ENCODE results near the gene DND1. TPM values are rescaled to one million over a fixed set of nuclear protein-coding genes. Genes with fewer than 3 reads are reported as not detected.
"Not testable (repeated sequence)": the region's sequence is repeated elsewhere in the genome, so short reads cannot be mapped to it uniquely, and the experiment has no call there.

DND1 gene
- 1 to 10 TPM in 1 of 9 donors, under 1 TPM in 8; 0.19 to 3.6 (median 0.50) TPM for total RNA-seq
- polyA plus RNA-seq, result 1 to 10 TPM in 2 of 3 donors, under 1 TPM in 1; 0.18 to 3.1 (median 2.1) TPM
- long read RNA-seq, donor 1, result 0 reads
- long read RNA-seq, donor 2, result 0 reads
- long read RNA-seq, donor 3, result 0 reads
- long read RNA-seq, donor 4, partial matches to known transcripts, result 0 of 4 reads
- long read RNA-seq, donor 4, other reads (novel, unspliced or antisense), result 4 of 4 reads
- long read RNA-seq, donor 5, partial matches to known transcripts, result 0 of 2 reads
- long read RNA-seq, donor 5, other reads (novel, unspliced or antisense), result 2 of 2 reads
- long read RNA-seq, donor 6, partial matches to known transcripts, result 0 of 1 reads
- long read RNA-seq, donor 6, other reads (novel, unspliced or antisense), result 1 of 1 reads
- long read RNA-seq, donor 7, result 0 reads
- long read RNA-seq, donor 8, result 0 reads
- long read RNA-seq, donor 9, result 0 reads
- long read RNA-seq, donor 10, result 0 reads

DNA sequence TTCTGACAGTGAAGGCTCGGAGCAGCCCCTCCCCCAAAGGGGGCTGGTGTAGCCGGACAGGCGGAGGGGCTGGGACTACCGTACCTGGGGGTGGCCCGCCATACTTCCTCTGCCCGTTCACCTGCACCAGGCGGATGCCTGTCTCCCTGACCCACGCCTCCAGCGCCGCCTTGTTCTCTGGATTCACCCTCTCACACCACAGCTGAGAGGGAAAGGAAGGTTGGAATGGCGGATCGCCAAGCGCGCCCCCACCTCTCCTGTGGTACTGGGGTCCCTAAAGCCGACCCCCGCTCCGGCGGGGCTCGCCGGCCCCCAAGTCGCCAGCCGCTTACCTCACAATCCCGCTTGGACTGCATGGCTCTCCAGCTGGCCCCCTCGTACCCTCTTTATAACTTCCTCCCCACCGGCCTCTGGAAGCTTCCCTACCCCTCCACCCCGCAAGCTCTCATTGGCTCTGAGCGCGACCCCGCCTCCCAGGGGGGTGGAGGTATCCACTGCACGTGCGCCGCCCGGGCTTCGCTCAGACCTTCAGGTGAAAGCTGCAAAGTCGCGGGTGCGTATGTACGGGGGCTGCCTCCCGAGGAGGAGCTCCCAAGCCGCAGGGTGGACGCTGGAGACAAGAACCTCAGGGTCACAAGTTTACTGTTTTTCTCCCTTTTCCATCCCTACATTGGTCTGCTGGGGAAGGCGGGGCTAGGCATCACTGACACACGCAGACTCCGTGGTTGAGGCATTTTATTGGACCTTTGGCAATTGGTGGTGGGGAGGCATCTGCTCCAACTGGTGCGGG lies at the start of gene DND1:
Gene DND1 (minus strand): TSS at position 390 of the 790 bp plus-strand sequence. CDS start 34 bp downstream, at position 356.
- Histone ChIP-seq H3K36me3 (replicated peaks in 1 of 2) (peaks cover 0 to 75% of the 10 kb centered on the region in 2 donors), H3K4me1 (replicated peaks in 1 of 2) (no peaks in the 10 kb centered on the region), H3K27ac (peak within 1 kb of the TSS in 1 of 5 donors; percentile 29), H3K9me3 (replicated peaks in 1 of 3) (no peaks in the 10 kb centered on the region), H3K4me3 (peak within 1 kb of the TSS in 2 of 4 donors; percentile 2 to 23), H3K27me3 (no peaks in the 10 kb centered on the region)
- WGBS, 4 donors, result 87 to 91% (median 88%) methylated on average over 32 to 45 of the region's 45 CpGs
- intact Hi-C loops (cut with DNase I), result no loop called here
- TF ChIP-seq POLR2A (IDR thresholded peaks at IDR 0.05), result no peak
- TF ChIP-seq, protein P1, sequence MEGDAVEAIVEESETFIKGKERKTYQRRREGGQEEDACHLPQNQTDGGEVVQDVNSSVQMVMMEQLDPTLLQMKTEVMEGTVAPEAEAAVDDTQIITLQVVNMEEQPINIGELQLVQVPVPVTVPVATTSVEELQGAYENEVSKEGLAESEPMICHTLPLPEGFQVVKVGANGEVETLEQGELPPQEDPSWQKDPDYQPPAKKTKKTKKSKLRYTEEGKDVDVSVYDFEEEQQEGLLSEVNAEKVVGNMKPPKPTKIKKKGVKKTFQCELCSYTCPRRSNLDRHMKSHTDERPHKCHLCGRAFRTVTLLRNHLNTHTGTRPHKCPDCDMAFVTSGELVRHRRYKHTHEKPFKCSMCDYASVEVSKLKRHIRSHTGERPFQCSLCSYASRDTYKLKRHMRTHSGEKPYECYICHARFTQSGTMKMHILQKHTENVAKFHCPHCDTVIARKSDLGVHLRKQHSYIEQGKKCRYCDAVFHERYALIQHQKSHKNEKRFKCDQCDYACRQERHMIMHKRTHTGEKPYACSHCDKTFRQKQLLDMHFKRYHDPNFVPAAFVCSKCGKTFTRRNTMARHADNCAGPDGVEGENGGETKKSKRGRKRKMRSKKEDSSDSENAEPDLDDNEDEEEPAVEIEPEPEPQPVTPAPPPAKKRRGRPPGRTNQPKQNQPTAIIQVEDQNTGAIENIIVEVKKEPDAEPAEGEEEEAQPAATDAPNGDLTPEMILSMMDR (IDR thresholded peaks at IDR 0.05), result no peak
- DNase-seq, result peak in 1 of 7 donors; percentile 51

DNA sequence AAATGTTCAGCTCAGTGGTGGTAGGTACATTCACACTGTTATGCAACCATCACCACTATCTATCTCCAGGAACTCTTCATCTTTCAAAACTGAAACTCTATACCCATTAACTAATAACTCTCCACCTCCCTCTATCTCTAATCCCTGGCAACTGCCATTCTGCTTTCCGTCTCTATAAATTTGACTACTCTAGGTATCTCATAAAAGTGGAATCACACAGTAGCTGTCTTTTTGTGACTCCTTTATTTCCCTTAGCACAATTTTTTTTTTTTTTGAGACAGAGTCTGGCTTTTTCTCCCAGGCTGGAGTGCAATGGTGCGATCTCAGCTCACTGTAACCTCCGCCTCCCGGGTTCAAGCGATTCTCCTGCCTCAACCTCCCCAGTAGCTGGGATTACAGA lies 48.0 kb upstream of the DND1 start:
- H3K27me3 ChIP-seq; H3K4me3 ChIP-seq; H3K9me3 ChIP-seq (replicated peaks in 1 of 3); H3K27ac ChIP-seq; H3K36me3 ChIP-seq (replicated peaks in 1 of 2); DNase-seq; intact Hi-C loops (cut with DNase I); H3K4me1 ChIP-seq (replicated peaks in 1 of 2): not testable (repeated sequence)
- WGBS, 4 donors, result 77 to 85% (median 79%) methylated on average over 5 of the region's 5 CpGs

DNA sequence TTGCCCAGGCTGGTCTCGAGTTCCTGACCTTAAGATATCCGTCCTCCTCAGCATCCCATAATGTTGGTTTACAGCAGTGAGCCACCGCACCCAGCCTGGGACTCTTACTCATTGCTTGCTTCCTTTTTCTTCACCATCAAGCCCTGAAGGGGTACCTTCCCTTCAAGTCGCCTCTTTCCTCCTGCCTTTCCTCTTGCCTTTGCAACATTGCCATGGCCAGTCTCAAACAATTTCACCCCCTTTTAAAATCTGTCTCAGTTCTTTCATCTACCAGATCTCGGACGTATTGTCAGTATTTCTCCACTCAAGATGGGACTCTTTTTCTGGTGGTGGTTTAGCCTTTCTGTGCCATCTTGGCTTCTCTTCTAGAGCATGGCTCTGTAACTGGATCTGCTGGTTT lies 47.4 kb upstream of the DND1 start:
- H3K4me1 ChIP-seq (replicated peaks in 1 of 2); H3K4me3 ChIP-seq; H3K36me3 ChIP-seq (replicated peaks in 1 of 2); H3K27ac ChIP-seq; DNase-seq; H3K9me3 ChIP-seq (replicated peaks in 1 of 3); H3K27me3 ChIP-seq; intact Hi-C loops (cut with DNase I): not testable (repeated sequence)
- 51 to 58% (median 54%) methylated on average over 6 of the region's 6 CpGs for WGBS, 4 donors

DNA sequence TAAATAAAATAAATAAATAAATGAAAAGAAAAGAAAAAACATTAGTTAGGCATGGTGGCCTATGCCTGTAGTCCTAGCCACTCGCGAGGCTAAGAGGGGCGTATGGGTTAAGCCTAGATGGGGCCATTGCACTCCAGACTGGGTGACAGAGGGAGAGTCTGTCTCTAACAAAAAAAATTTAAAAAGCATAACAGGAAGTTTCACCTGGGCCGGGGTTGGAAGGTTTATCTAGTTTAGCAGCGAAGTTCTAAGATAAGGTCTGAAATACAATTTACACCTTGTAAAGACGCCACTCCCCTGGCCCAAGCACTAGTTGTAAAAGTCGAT lies 44.9 kb upstream of the DND1 start:
- Histone ChIP-seq H3K4me1 (replicated peaks in 1 of 2) (no peaks in the 10 kb centered on the region), H3K27ac (peak overlapping the region; percentile 10 to 85 (median 72)), H3K36me3 (replicated peaks in 1 of 2) (no peaks in the 10 kb centered on the region), H3K27me3 (no peaks in the 10 kb centered on the region), H3K4me3 (peak overlapping the region in 2 of 4 donors; percentile 37 to 38), H3K9me3 (replicated peaks in 1 of 3) (no peaks in the 10 kb centered on the region)
- WGBS, 4 donors, result 49 to 69% (median 60%) methylated on average over 7 of the region's 7 CpGs
- DNase-seq, result no peak
- TF ChIP-seq, protein P1 (IDR thresholded peaks at IDR 0.05), result no peak
- TF ChIP-seq POLR2A (IDR thresholded peaks at IDR 0.05), result no peak
- intact Hi-C loops (cut with DNase I), result loop anchor here in 1 of 2 donors (10.0 kb wide), 1 partner anchor 353 kb away; the partner anchor contains the start of gene SLC4A9

DNA sequence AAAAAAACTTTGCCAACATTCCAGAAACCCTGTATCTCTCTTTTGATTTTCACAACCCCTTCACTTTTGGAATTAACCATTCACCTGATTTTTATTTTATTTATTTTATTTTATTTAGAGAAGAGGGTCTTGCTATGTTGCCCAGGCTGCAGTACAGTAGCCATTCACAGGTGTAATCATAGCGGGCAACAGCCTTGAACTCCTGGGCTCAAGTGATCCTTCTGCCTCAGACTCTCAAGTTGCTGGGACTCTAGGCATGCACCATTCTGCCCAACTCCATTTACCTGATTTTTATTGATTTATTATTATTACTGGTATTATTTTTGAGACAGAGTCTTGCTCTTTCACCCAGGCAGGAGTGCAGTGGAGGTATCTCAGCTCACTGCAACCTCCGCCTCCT lies 42.9 kb upstream of the DND1 start:
- not testable (repeated sequence) for DNase-seq; H3K9me3 ChIP-seq (replicated peaks in 1 of 3); H3K27ac ChIP-seq; H3K4me3 ChIP-seq; H3K27me3 ChIP-seq; H3K4me1 ChIP-seq (replicated peaks in 1 of 2); H3K36me3 ChIP-seq (replicated peaks in 1 of 2)
- intact Hi-C loops (cut with DNase I), result loop anchor here in 1 of 2 donors (10.0 kb wide), 1 partner anchor 351 kb away; the partner anchor contains the start of gene SLC4A9
- WGBS, 4 donors, result 83 to 92% (median 85%) methylated on average over 2 of the region's 2 CpGs

Measured in adrenal gland (tissue), 19 donors.